Measurements from ENCODE around the gene MSH5. TPM values are rescaled to one million over a fixed set of nuclear protein-coding genes. Genes with fewer than 3 reads are reported as not detected.

Gene MSH5
- total RNA-seq, 1 donor from 2014 or later, result 8.9 TPM

DNA sequence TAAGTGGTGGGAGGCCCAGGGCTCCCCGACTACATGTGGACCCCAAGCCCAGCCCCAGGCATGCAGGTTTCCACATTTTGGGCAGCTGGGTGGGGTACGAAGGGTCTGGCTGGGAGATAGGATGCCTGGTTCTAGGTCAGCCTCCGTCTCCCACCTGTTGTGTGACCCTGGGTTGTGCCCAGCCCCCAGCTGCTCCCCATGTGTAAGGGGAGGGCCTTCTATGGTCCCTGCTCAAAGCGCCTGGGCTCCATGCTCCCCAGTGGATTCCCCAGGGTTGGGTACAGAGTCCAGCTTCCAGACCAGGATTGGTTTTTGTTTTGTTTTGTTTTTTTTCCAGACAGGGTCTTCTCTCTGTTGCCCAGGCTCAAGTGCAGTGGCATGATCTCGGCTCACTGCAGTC lies 38.4 kb downstream of the MSH5 start:
- no peaks in the 10 kb centered on the region for H3K27me3 ChIP-seq (ENCODE audit: control insufficient read depth, insufficient read depth, low read length)
- H3K4me3 ChIP-seq (ENCODE audit: low read depth, low read length), result no peak overlapping the region
- peaks cover 9% of the 10 kb centered on the region for H3K36me3 ChIP-seq (ENCODE audit: control insufficient read depth, insufficient read depth, low read length)
- no peak for DNase-seq (ENCODE audit: low read depth)
- TF ChIP-seq CTCF (IDR thresholded peaks at IDR 0.05; ENCODE audit: insufficient read depth, low read length, poor library complexity, severe bottlenecking), result no peak

GRCh38 chr6:31778999-31779885 lies 39.4 kb downstream of the MSH5 start:
- DNase-seq (ENCODE audit: low read depth), result no peak
- TF ChIP-seq CTCF (IDR thresholded peaks at IDR 0.05; ENCODE audit: insufficient read depth, low read length, poor library complexity, severe bottlenecking), result no peak
- Histone ChIP-seq H3K27me3 (ENCODE audit: control insufficient read depth, insufficient read depth, low read length) (no peaks in the 10 kb centered on the region), H3K36me3 (ENCODE audit: control insufficient read depth, insufficient read depth, low read length) (peaks cover 9% of the 10 kb centered on the region), H3K4me3 (ENCODE audit: low read depth, low read length) (no peak overlapping the region)

DNA sequence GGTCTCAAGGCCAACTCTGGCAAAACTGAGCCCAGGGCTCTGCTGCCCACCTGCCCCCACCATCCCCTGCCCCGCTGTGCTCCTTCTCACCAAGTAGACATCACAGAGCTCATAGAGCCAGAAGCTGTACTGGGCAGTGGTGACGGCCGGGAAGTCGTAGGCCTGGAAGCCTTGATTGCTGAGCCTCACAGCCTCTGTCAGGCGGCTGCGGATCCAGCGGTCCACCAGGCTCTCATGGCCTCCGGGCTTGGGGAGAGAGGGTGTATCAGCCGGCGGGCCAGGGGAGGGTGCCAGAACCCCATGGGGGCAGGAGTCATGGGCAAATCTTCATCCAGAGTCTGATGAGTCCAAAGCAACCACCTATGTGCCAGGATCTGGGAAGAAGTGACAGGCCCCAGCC lies 40.1 kb downstream of the MSH5 start:
- H3K4me3 ChIP-seq (ENCODE audit: low read depth, low read length), result no peak overlapping the region
- H3K36me3 ChIP-seq (ENCODE audit: control insufficient read depth, insufficient read depth, low read length), result peaks cover 9% of the 10 kb centered on the region
- no peak for TF ChIP-seq CTCF (IDR thresholded peaks at IDR 0.05; ENCODE audit: insufficient read depth, low read length, poor library complexity, severe bottlenecking)
- DNase-seq (ENCODE audit: low read depth), result no peak
- H3K27me3 ChIP-seq (ENCODE audit: control insufficient read depth, insufficient read depth, low read length), result no peaks in the 10 kb centered on the region

DNA sequence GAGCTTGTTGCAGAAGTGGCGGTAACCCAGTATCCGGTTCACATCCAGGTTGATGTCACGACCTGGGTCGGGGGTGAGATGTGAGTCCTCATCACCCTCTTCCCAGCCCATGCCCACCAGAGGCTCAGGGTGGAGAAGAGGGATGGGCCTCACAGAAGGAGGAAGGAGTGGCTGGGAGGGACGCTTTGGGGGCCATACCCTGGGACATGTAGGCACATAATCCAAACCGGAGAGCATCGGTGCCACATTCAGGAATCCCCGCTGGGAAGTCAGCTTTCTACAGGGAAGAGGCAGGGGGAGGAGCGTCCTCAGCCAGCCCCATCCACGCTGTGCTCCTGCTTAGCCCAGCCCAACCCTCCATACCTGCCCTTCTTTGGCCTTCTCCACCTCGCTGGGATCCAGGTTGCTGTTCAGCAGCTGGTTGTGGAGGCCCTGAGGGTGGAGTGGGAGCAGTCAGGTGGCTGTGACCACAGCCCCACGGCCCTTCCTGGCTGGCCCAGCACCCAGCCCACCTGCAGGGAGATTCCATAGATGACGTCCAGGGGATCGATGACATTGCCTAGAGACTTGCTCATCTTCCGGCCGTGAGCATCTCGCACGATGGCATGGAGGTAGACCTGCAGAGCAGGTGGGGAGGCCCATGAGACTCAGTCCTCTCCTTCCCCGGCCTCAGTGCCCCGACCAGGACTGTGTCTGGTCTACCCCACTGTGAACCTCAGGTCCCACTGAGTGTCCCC lies 40.9 kb downstream of the MSH5 start:
- no peak overlapping the region for H3K4me3 ChIP-seq (ENCODE audit: low read depth, low read length)
- no peak for DNase-seq (ENCODE audit: low read depth)
- no peak for TF ChIP-seq CTCF (IDR thresholded peaks at IDR 0.05; ENCODE audit: insufficient read depth, low read length, poor library complexity, severe bottlenecking)
- peaks cover 9% of the 10 kb centered on the region for H3K36me3 ChIP-seq (ENCODE audit: control insufficient read depth, insufficient read depth, low read length)
- no peaks in the 10 kb centered on the region for H3K27me3 ChIP-seq (ENCODE audit: control insufficient read depth, insufficient read depth, low read length)

DNA sequence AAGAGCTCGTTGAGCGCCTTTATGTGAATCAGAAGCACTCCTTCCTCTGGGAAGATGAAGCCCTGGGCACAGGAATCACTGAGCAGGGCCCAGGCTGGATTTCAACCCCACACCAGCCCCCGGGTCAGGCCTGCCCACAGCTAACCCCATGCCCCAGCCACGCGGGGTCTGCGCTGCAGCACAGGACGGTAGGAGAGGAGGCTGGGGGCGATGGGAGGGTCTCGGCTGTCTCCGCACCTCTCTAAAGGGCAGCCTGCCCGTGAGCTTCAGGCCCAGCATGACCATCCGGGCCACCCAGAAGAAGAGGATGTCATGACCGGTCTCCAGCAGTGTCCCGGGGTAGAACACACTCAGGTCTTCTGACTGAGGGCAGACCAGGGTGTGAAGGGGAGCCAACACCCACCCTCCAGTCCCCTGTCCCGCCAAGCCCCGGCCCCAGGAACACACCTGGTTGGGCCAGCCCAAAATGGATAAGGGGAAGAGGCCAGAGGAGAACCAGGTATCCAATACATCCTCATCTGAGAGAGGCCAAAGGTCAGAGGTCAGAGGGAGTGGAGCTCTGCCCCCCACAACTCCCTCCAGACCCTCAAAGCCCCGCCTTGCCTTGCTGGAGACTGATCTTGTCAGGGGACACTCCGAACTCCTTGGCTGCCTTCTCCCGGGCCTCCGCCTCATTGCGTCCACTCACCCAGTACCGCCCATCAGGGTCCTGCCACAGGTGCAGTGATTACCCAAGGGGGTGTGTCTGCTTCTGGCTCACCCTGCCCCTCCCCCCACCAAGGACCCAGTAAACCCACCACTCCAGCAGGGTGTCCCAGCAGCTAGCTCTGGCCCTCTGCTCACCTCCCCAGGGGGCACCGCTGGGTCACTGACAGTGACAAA lies 41.7 kb downstream of the MSH5 start:
- Histone ChIP-seq H3K4me3 (ENCODE audit: low read depth, low read length) (no peak overlapping the region), H3K27me3 (ENCODE audit: control insufficient read depth, insufficient read depth, low read length) (no peaks in the 10 kb centered on the region), H3K36me3 (ENCODE audit: control insufficient read depth, insufficient read depth, low read length) (peaks cover 9% of the 10 kb centered on the region)
- no peak for DNase-seq (ENCODE audit: low read depth)
- no peak for TF ChIP-seq CTCF (IDR thresholded peaks at IDR 0.05; ENCODE audit: insufficient read depth, low read length, poor library complexity, severe bottlenecking)
